ENCODE data around the gene LIPH.

Gene LIPH

DNA sequence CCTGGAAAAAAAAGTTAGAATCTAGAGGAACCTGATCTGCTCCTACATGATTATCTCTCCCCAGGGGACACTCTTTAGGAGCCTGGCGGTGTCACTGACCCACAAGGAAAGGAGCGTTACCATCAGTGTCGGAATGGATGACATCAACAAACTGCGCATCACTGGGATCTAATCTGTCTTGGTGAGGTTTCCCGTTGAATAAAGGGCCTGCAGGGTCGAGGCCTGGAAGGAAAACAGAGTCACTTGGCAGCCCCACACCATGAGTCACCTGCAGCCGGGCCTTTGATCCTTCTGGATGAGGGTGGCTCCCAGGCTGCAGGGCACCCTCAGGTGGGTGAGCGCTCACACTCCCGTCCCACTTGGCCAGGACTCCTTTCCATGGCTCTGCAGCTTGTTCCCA, 25.0 kb downstream of the LIPH start:
- no peak for TF ChIP-seq ZFX (IDR thresholded peaks at IDR 0.05; ENCODE audit: borderline replicate concordance)
- TF ChIP-seq, protein P1, sequence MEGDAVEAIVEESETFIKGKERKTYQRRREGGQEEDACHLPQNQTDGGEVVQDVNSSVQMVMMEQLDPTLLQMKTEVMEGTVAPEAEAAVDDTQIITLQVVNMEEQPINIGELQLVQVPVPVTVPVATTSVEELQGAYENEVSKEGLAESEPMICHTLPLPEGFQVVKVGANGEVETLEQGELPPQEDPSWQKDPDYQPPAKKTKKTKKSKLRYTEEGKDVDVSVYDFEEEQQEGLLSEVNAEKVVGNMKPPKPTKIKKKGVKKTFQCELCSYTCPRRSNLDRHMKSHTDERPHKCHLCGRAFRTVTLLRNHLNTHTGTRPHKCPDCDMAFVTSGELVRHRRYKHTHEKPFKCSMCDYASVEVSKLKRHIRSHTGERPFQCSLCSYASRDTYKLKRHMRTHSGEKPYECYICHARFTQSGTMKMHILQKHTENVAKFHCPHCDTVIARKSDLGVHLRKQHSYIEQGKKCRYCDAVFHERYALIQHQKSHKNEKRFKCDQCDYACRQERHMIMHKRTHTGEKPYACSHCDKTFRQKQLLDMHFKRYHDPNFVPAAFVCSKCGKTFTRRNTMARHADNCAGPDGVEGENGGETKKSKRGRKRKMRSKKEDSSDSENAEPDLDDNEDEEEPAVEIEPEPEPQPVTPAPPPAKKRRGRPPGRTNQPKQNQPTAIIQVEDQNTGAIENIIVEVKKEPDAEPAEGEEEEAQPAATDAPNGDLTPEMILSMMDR (IDR thresholded peaks at IDR 0.05), result no peak
- H3K27ac ChIP-seq, result no peak overlapping the region

DNA sequence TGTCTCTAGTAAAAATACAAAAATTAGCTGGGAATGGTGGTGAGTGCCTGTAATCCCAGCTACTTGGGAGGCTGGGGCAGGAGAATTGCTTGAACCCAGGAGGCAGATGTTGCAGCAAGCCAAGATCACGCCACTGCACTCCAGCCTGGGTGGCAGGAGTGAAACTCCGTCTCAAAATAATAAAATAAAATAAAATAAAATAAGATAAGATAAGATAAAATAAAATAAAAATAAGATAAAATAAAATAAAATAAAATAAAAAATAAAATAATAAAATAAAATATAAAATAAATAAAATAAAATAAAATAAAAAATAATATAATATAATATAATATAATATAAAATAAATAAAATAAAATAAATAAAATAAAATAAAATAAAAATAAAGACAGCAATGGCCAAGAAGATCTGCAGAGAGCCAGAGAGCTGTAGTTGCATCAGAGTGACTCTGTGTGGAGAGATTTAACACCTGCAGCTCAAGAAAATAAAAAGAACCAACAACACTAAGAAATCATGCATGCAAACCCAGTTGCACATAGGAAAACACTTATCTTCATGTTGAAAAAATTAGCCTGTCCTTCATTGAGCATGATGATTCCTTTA, 25.9 kb downstream of the LIPH start:
- no peak overlapping the region for H3K27ac ChIP-seq
- TF ChIP-seq, protein P1 (IDR thresholded peaks at IDR 0.05), result no peak
- no peak for TF ChIP-seq ZFX (IDR thresholded peaks at IDR 0.05; ENCODE audit: borderline replicate concordance)

DNA sequence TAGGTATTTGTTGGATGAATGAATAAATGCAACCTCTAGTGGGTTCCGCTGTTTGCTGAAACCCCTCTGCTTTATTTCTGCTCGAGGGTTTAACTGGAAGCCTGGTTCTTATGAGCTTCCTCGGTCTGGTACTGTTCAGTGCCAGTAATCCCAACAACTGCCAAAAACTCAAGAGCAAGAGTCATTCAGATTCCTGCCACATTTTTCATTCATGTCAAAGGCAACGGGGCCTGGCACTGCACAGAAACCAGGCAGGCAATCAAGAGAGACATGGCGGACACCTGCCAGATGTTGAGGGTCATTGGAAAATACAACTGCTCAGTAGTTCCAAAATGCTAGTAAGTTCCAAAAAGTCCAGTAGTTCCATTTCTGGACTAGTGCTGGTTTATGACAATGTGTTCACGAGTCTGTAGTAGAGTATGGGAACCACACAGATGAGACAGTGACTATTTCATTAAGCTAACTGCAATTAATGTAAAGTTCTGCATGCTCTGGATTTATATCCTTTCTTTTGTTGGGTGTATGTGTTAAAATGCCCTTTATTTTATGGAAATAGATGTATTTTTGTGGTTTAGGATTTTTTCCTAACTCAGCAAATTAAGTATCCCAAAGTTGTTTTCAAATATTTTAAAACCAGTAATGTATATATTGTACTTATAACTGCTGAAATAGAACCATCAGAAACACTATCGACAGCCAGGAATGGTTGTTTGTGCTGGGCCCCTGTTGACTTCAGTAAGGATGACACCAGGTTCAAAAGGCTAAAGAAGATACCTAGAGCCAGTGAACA, 30.8 kb downstream of the LIPH start:
- no peak for TF ChIP-seq ZFX (IDR thresholded peaks at IDR 0.05; ENCODE audit: borderline replicate concordance)
- TF ChIP-seq, protein P1 (IDR thresholded peaks at IDR 0.05), result no peak
- no peak overlapping the region for H3K27ac ChIP-seq

DNA sequence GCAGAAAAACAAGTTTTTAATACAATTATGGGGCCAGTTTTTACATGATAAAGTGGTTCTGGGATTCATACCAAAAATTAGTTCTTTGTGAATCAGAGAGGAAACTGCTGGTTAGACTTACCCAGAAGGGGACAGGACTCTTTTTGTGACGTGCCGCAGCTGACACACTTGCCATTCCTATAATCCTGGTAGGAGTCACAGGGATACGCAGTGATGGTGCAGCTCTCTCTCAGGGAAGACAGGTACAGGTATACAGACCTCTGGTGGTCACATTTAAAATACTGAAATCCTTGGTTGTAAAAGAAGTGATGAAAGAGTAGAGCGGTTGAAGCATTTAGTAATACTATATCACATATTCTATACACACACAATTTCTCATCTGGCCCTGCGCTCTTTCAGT, 33.4 kb downstream of the LIPH start:
- no peak for TF ChIP-seq ZFX (IDR thresholded peaks at IDR 0.05; ENCODE audit: borderline replicate concordance)
- TF ChIP-seq, protein P1 (IDR thresholded peaks at IDR 0.05), result no peak
- no peak overlapping the region for H3K27ac ChIP-seq

DNA sequence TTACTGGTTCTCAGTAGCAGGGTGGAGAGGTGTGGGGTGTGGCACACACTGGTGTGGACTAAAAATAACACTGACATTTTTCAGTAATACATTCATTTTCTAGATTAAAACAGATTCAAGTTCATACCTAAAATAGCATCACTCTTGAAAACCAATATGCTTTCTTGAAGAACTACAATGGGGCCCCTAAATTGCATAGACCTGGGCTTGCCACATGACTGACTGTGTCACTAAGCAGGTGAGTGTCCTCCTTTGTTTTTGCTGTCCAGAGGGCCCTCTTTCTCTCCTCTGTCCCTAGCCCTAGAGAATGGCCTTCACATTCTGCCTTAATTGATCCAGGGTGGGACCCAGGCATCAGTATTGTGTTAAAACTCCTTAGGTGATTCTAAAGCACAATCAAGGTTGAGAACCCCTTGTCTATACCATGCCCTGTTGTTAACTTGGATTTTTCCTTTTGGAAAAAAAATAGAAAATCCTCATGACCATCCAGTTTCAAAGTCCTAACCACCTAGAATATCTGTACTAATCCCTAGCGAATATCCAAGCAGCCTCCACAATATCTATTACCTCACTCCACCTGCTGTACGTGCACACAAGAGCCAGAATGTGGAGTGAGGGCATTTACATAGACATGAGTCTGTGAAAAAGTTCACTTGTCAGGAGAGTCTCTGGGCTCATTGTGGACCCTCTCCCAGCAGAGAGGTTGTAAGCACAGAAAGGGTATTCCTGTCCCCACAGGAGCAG, 34.8 kb downstream of the LIPH start:
- no peak overlapping the region for H3K27ac ChIP-seq
- TF ChIP-seq ZFX (IDR thresholded peaks at IDR 0.05; ENCODE audit: borderline replicate concordance), result no peak
- TF ChIP-seq, protein P1 (IDR thresholded peaks at IDR 0.05), result no peak

DNA sequence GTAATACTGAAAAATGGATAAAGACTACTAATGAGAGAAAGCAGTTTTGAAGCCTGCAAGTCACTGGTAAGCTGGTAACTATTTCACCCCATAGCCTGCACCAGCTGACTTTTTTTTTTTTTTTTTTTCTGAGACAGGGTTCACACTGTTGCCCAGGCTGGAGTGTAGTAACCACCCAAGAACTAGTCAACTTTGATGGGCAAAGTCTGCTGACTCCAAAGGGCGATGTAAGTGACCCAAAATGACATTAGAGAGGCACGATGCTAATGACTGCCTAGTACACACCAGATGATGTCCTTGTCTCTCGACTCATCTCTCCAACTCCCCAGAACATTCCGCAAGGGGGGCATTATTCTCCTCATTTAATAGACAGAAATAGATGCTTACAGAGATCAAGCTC, 40.7 kb downstream of the LIPH start:
- no peak overlapping the region for H3K27ac ChIP-seq
- TF ChIP-seq, protein P1 (IDR thresholded peaks at IDR 0.05), result no peak
- TF ChIP-seq ZFX (IDR thresholded peaks at IDR 0.05; ENCODE audit: borderline replicate concordance), result no peak
